K562 (cell line): ENCODE measurements around the gene FKRP. TPM values are rescaled to one million over a fixed set of nuclear protein-coding genes. Genes with fewer than 3 reads are reported as not detected.
A peak's percentile ranks its signal among the peaks of the same experiment; 100 is the strongest.

Source experiments
- ARID1B ChIP-seq: fragments of 450-650 bp; IDR thresholded peaks from 2 replicates; pipeline ENCODE4 v1.6.1; 2016; ENCODE audit warnings: antibody characterized with exemption, mild to moderate bottlenecking, inconsistent platforms
- CEBPZ ChIP-seq: fragments of 150-350 bp; IDR thresholded peaks from 2 replicates; pipeline ENCODE4 v1.6.1; 2014; ENCODE audit warnings: low read depth, mild to moderate bottlenecking, low read length, borderline replicate concordance
- KLF6 ChIP-seq: fragments of 250-450 bp; sonication (Bioruptor Pico); IDR thresholded peaks from 2 replicates; pipeline ENCODE4 v1.4.0; 2020; ENCODE audit warnings: mild to moderate bottlenecking, moderate library complexity, borderline replicate concordance
- PPARD ChIP-seq: fragments of 250-450 bp; sonication (Bioruptor Pico); IDR thresholded peaks from 2 replicates; pipeline ENCODE4 v1.8.0; 2022; ENCODE audit warnings: inconsistent platforms, mild to moderate bottlenecking, moderate library complexity
- SMAD1 ChIP-seq: fragments of 150-350 bp; IDR thresholded peaks from 2 replicates; pipeline ENCODE4 v1.6.1; 2014; ENCODE audit warnings: low read length, low read depth; ENCODE audit not compliant: partially characterized antibody
- TRIM25 ChIP-seq: fragments of 450-650 bp; IDR thresholded peaks from 2 replicates; pipeline ENCODE4 v1.7.0; 2016; ENCODE audit warnings: borderline replicate concordance
- ZNF318 ChIP-seq, 2 experiments: fragments of 450-650 bp; IDR thresholded peaks; 2 replicates each; pipeline ENCODE4 v1.6.1; 2016; ENCODE audit warnings: mild to moderate bottlenecking in 2 of 2, borderline replicate concordance in 1 of 2, low read depth in 1 of 2, moderate library complexity in 1 of 2
- polyA plus RNA-seq, 8 experiments: library from polyadenylated mRNA; depleted of rRNA in 4 of 8; stranded (reverse) in 5 of 8; unstranded in 3 of 8; fragments of >200 nt; fragmentation: Nextera tagmentation in 2 of 8; fragmentation: Illumina TruSeq in 1 of 8; extraction: Ambion mirVana in 2 of 8; extraction: Trizol in 1 of 8; gene quantifications; 2 replicates each; pipeline versions ENCODE4 v1.2.1 to v1.2.3, GENCODE V29; 2011 to 2014; ENCODE audit warnings: inconsistent platforms in 1 of 8, missing spikeins in 1 of 8
- total RNA-seq, 7 experiments: library from RNA; depleted of rRNA in 6 of 7; stranded (reverse); fragments of >200 nt in 6 of 7; fragmentation: Illumina TruSeq in 2 of 7; extraction: Trizol in 2 of 7; gene quantifications; 2 replicates each; pipeline versions ENCODE4 v1.2.1 to v1.2.3, GENCODE V29; 2011 to 2021; ENCODE audit warnings: low replicate concordance in 1 of 7
- TF ChIP-seq, protein P1 (sequence below): fragments of 250-450 bp; sonication (Bioruptor Pico); IDR thresholded peaks from 2 replicates; pipeline ENCODE4 v1.8.0; 2022; ENCODE audit warnings: moderate library complexity, mild to moderate bottlenecking, inconsistent platforms
- TF ChIP-seq, protein P2 (sequence below), 2 experiments: fragments of 450-650 bp in 1 of 2; sonication (generic) in 1 of 2; formaldehyde crosslinking in 1 of 2; IDR thresholded peaks in 1 of 2; conservative IDR thresholded peaks in 1 of 2; 2 replicates each; pipeline versions ENCODE4 v1.6.1 to v1.8.1; 2016 to 2023; ENCODE audit warnings: mild to moderate bottlenecking in 2 of 2, moderate library complexity in 2 of 2, inconsistent platforms in 1 of 2, missing genetic modification reagents in 1 of 2

FKRP gene
- total and polyA plus RNA-seq, 9 of the 15 experiments (the other 6 are each of a cell fraction or from before 2014, with no cell fraction given): 0.68 to 16.1 (median 6.5) TPM

GRCh38 chr19:46786236-46787039 lies 40.6 kb downstream of the FKRP start (continued):
- no peak for TF ChIP-seq TRIM25
- TF ChIP-seq PPARD (CRISPR knock-in tag): no peak
- TF ChIP-seq KLF6: 0 out of 2 replicates have a peak, but pooled peaks have one; percentile 38
- peak; percentile 90 for TF ChIP-seq ARID1B
- TF ChIP-seq CEBPZ: no peak
- TF ChIP-seq, protein P1, sequence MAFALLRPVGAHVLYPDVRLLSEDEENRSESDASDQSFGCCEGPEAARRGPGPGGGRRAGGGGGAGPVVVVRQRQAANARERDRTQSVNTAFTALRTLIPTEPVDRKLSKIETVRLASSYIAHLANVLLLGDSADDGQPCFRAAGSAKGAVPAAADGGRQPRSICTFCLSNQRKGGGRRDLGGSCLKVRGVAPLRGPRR (CRISPR knock-in tag): 0 out of 2 replicates have a peak, but pooled peaks have one; percentile 69
- TF ChIP-seq, protein P2, sequence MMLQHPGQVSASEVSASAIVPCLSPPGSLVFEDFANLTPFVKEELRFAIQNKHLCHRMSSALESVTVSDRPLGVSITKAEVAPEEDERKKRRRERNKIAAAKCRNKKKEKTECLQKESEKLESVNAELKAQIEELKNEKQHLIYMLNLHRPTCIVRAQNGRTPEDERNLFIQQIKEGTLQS (IDR thresholded peaks at IDR 0.05): peak; percentile 96
- TF ChIP-seq, protein P2 (CRISPR knock-in tag; conservative IDR thresholded peaks at IDR 0.05): peak; percentile 94
- peak in 1 of 2 experiments; percentile 98; a peak in 2 of 4 replicates for TF ChIP-seq ZNF318 (IDR thresholded peaks at IDR 0.05; ENCODE audit: borderline replicate concordance in 1 of 2, low read depth in 1 of 2)
- peak; percentile 29 for TF ChIP-seq SMAD1
